Fibroblast of lung (primary cell): Measurements from ENCODE around the gene ZNF853. TPM values are rescaled to one million over a fixed set of nuclear protein-coding genes. Genes with fewer than 3 reads are reported as not detected.

Experiments used
- DNase-seq, 2 donors: peaks; one replicate each; pipeline versions ENCODE4 v3.0.0 to v3.0.0-alpha.2; 2010; ENCODE audit warnings: low read depth in 2 of 2
- H2AFZ ChIP-seq: 2 replicates; pipeline ENCODE4 v1.5.1; 2012; ENCODE audit warnings: low read length, control low read depth, inconsistent platforms
- H3K27ac ChIP-seq: 2 replicates; pipeline ENCODE4 v1.5.1; 2011; ENCODE audit warnings: low read length, control low read depth; ENCODE audit not compliant: insufficient read depth
- H3K27me3 ChIP-seq: 2 replicates; pipeline ENCODE4 v1.5.1; 2011; ENCODE audit warnings: mild to moderate bottlenecking, low read length; ENCODE audit not compliant: control insufficient read depth, insufficient read depth
- H3K36me3 ChIP-seq: 2 replicates; pipeline ENCODE4 v1.5.1; 2011; ENCODE audit warnings: low read length; ENCODE audit not compliant: control insufficient read depth, insufficient read depth
- H3K4me1 ChIP-seq: 2 replicates; pipeline ENCODE4 v1.5.1; 2011; ENCODE audit warnings: low read length; ENCODE audit not compliant: control insufficient read depth, insufficient read depth; ENCODE audit errors: extremely low read depth
- H3K4me2 ChIP-seq: 2 replicates; pipeline ENCODE4 v1.5.1; 2011; ENCODE audit warnings: low read length, control low read depth; ENCODE audit not compliant: insufficient read depth; ENCODE audit errors: extremely low read depth
- H3K4me3 ChIP-seq, 4 experiments: fragments of 200-600 bp in 1 of 4; sonication (generic) in 1 of 4; replicated peaks in 1 of 4; 2 replicates each; pipeline ENCODE4 v1.5.1; 2011 to 2016; ENCODE audit warnings: low read length in 4 of 4, low read depth in 3 of 4, mild to moderate bottlenecking in 3 of 4, control low read depth in 2 of 4, inconsistent platforms in 1 of 4, mixed read lengths in 1 of 4; ENCODE audit not compliant: insufficient read depth in 1 of 4; ENCODE audit errors: control extremely low read depth in 1 of 4
- H3K79me2 ChIP-seq: 2 replicates; pipeline ENCODE4 v1.5.1; 2012; ENCODE audit warnings: mild to moderate bottlenecking, low read length, inconsistent platforms; ENCODE audit not compliant: control insufficient read depth, insufficient read depth
- H3K9ac ChIP-seq: 2 replicates; pipeline ENCODE4 v1.5.1; 2011; ENCODE audit warnings: mild to moderate bottlenecking, low read length, control low read depth; ENCODE audit not compliant: insufficient read depth
- H3K9me3 ChIP-seq: 2 replicates; pipeline ENCODE4 v1.5.1; 2012; ENCODE audit warnings: low read depth, low read length; ENCODE audit not compliant: control insufficient read depth, insufficient read depth
- H4K20me1 ChIP-seq: 2 replicates; pipeline ENCODE4 v1.5.1; 2011; ENCODE audit warnings: low read length; ENCODE audit not compliant: control insufficient read depth, insufficient read depth; ENCODE audit errors: extremely low read depth
- CTCF ChIP-seq, 2 donors: IDR thresholded peaks in 1 of 2; conservative IDR thresholded peaks in 1 of 2; 1 replicate in 1 of 2; 2 replicates in 1 of 2; pipeline ENCODE4 v1.5.1; 2011 to 2012; ENCODE audit warnings: low read length in 2 of 2, control low read depth in 1 of 2, inconsistent platforms in 1 of 2, low read depth in 1 of 2, mild to moderate bottlenecking in 1 of 2
- EZH2 ChIP-seq: IDR thresholded peaks from 2 replicates; pipeline ENCODE4 v1.5.1; 2012; ENCODE audit warnings: low read length, control low read depth, mild to moderate bottlenecking; ENCODE audit errors: missing control alignments
- polyA minus RNA-seq: library from RNA; depleted of rRNA, polyadenylated mRNA; stranded (reverse); fragments of >200 nt; gene quantifications from 2 replicates; pipeline ENCODE4 v1.2.3, GENCODE V29; 2011; ENCODE audit warnings: low replicate concordance
- polyA plus RNA-seq, 2 donors: library from polyadenylated mRNA; depleted of rRNA in 1 of 2; stranded (reverse) in 1 of 2; unstranded in 1 of 2; fragments of >200 nt; gene quantifications; 2 replicates each; pipeline ENCODE4 v1.2.1, GENCODE V29; 2011 to 2012; ENCODE audit warnings: missing spikeins in 1 of 2
- total RNA-seq: library from RNA; depleted of rRNA; stranded (reverse); fragments of >200 nt; gene quantifications from 2 replicates; pipeline ENCODE4 v1.2.1, GENCODE V29; 2014

ZNF853 gene
- 0.66 and 4.4 TPM in 2 replicates for total RNA-seq
- 0.05 and 0.43 TPM in 2 replicates for polyA plus RNA-seq
- polyA plus RNA-seq (2012) = 0.10 and 0.53 TPM in 2 replicates
- polyA minus RNA-seq = 1.3 TPM in 1 of 2 replicates, not detected in the other

DNA sequence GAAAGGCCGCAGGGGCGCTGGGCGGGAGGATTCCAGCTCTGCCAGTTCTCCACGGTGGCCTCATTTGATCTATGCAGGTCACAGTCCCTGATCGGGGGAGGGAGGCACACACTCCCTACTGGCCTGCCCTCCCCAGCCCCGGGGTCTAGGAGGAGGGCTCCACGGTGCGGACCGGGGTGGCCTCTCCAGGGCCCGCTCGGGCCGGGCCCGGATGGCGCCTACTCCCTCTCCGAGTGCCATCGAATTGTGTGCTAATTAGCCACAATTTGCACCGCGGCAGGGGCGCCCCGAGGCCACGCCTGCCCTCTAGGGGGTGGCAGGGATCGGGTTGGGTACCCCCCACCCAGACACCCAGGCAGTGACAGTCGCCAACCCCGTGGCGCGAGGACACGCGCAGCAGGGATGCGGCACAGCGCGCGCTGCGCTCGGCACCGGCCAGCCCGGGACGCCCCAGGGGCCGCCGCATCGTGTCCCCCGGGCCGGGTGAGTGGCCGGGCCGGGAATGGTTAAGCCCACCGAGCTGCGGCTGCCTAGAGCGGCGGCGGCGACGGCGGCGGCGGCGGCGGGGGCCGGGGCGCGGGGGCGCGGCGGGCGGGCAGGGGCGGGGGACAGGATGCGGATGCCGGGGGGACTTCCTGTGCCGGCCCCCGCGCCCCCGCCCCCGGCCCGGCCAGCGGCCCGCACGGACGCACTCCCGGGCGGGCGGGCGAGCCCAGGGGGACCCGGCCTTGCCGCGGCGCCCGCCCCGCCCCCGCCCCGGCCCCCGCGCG, at the start of gene ZNF853:
ZNF853 (plus strand) TSS at position 658 of the 770 bp plus-strand sequence. CDS start 565 bp downstream, outside the sequence.
- Histone ChIP-seq H3K27ac (no peak within 1 kb of the TSS), H3K4me1 (no peaks in the 10 kb centered on the region)
- peak in 1 of 2 donors; percentile 6 for DNase-seq

DNA sequence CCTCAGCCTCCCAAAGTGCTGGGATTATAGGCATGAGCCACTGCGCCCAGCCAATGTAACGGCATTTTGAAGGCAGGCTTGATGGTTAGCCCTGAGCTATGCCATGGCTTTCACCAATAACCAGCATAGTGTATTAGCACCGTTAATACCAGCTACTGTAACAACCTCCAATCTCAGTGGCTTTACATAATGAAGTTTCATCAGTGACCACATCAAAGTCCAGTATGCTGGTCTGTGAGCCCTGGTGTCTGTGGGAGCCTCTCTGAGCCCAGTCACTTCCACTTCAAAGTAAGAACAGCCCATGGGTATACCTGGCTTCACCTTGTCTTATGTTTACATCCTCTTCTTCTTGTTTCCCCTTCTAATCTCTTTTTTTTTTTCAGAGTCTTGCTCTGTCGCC, 49.8 kb upstream of the ZNF853 start:
- H3K9ac ChIP-seq = no peak overlapping the region
- H3K79me2 ChIP-seq = no peaks in the 10 kb centered on the region
- no peak for TF ChIP-seq CTCF (conservative IDR thresholded peaks at IDR 0.05 in 1 of 2, IDR thresholded peaks at IDR 0.05 in 1 of 2; ENCODE audit: low read depth in 1 of 2, low read length in 2 of 2)
- no peak for TF ChIP-seq EZH2
- H3K36me3 ChIP-seq = no peaks in the 10 kb centered on the region
- no peaks in the 10 kb centered on the region for H3K4me1 ChIP-seq
- no peak overlapping the region for H3K4me3 ChIP-seq
- DNase-seq = no peak
- H3K4me2 ChIP-seq = no peak overlapping the region
- H4K20me1 ChIP-seq = no peaks in the 10 kb centered on the region
- H3K27ac ChIP-seq = no peak overlapping the region
- no peak overlapping the region for H2AFZ ChIP-seq
- no peaks in the 10 kb centered on the region for H3K27me3 ChIP-seq
- H3K9me3 ChIP-seq = no peaks in the 10 kb centered on the region

More for the DNA sequence above, at the start of gene ZNF853:
- Histone ChIP-seq H3K9me3 (no peaks in the 10 kb centered on the region), H3K4me3 (peak within 1 kb of the TSS in 2 of 4 experiments; percentile 32 to 42), H3K9ac (no peak within 1 kb of the TSS), H3K4me2 (peak within 1 kb of the TSS; percentile 54), H3K27me3 (peaks cover 23% of the 10 kb centered on the region), H4K20me1 (no peaks in the 10 kb centered on the region), H3K36me3 (no peaks in the 10 kb centered on the region), H3K79me2 (no peaks in the 10 kb centered on the region), H2AFZ (no peak within 1 kb of the TSS)
- peak; percentile 97 for TF ChIP-seq EZH2
- TF ChIP-seq CTCF (conservative IDR thresholded peaks at IDR 0.05 in 1 of 2, IDR thresholded peaks at IDR 0.05 in 1 of 2; ENCODE audit: low read depth in 1 of 2, low read length in 2 of 2) = no peak

DNA sequence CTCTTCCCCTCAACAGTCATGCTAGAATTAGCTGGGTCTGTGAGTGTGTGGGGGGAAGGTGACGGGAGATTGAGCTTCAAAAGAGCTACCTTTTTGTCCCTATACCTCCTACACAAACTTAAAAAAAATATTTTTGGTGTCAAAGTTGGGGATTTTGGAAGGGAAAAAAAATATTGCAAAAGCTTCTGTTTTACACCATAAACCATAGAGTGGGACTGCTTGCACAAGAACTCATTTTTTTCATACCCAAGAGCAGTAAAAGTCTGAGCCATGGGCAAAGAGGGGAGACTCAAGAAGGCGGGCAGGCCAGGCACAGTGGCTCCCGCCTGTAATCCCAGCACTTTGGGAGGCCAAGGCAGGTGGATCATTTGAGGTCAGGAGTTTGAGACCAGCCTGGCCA, 47.5 kb upstream of the ZNF853 start:
- H2AFZ ChIP-seq = no peak overlapping the region
- H3K27me3 ChIP-seq = no peaks in the 10 kb centered on the region
- no peaks in the 10 kb centered on the region for H3K9me3 ChIP-seq
- H3K4me2 ChIP-seq = no peak overlapping the region
- H3K79me2 ChIP-seq = no peaks in the 10 kb centered on the region
- no peaks in the 10 kb centered on the region for H4K20me1 ChIP-seq
- DNase-seq = no peak
- H3K4me1 ChIP-seq = no peaks in the 10 kb centered on the region
- H3K27ac ChIP-seq = no peak overlapping the region
- H3K4me3 ChIP-seq = no peak overlapping the region
- H3K9ac ChIP-seq = no peak overlapping the region
- TF ChIP-seq EZH2 (no peak), CTCF (conservative IDR thresholded peaks at IDR 0.05 in 1 of 2, IDR thresholded peaks at IDR 0.05 in 1 of 2; ENCODE audit: low read depth in 1 of 2, low read length in 2 of 2) (no peak)
- H3K36me3 ChIP-seq = no peaks in the 10 kb centered on the region
